HG03095 (cell line): ENCODE data around the gene CMTM3.
"Not testable (repeated sequence)": the region's sequence is repeated elsewhere in the genome, so short reads cannot be mapped to it uniquely, and the experiment has no call there.

Experiments
- ATAC-seq: cut with Tn5 transposase; IDR thresholded peaks from one replicate; pipeline ENCODE4 v1.9.1; 2021; ENCODE audit warnings: moderate library complexity; ENCODE audit not compliant: unreplicated experiment

The CMTM3 gene

GRCh38 chr16:66660422-66661209, 56.1 kb downstream of the CMTM3 start:
- no peak for ATAC-seq

DNA sequence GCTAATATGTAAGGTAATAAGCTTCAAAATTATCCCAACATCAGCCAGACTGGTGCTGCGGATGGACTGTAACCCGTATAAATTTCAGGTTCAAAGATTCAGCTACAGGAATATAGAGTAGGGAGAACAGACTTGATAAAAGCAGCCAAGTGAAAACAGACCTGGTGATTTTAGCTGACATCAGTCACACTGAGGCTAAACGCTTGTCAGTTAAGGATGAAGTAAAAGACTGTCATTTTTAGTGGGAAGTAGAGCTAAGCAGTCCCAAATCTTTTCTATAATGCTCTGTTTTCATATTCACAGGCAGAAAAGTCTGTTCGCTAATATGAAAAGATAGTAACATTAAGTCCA, 56.7 kb downstream of the CMTM3 start:
- ATAC-seq: no peak

DNA sequence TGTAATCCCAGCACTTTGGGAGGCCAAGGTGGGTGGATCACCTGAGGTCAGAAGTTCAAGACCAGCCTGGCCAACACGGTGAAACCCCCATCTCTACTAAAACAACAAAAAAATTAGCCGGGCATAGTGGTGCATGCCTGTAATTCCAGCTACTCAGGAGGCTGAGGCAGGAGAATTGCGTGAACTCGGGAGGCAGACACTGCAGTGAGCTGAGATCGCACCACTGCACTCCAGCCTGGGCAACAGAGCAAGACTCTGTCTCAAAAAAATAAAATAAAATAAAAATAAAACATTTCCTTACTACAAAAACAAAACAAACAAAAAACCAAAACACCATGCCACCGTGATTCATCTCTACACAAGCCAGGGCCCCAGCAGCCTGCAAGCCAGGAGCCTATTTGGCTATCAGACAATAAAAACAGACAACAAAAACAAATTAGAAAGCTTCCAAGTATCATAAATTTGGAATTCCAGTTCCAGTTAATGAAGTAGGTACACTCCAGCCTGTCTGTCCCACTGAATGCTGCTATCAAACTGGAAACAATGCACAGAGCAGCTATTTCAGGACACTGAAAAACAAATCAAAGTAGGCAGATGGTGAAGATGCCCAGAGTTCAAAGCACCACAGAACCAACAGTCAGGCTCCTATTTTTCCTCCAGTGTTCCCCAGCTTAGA, 57.3 kb downstream of the CMTM3 start:
- ATAC-seq: not testable (repeated sequence)

DNA sequence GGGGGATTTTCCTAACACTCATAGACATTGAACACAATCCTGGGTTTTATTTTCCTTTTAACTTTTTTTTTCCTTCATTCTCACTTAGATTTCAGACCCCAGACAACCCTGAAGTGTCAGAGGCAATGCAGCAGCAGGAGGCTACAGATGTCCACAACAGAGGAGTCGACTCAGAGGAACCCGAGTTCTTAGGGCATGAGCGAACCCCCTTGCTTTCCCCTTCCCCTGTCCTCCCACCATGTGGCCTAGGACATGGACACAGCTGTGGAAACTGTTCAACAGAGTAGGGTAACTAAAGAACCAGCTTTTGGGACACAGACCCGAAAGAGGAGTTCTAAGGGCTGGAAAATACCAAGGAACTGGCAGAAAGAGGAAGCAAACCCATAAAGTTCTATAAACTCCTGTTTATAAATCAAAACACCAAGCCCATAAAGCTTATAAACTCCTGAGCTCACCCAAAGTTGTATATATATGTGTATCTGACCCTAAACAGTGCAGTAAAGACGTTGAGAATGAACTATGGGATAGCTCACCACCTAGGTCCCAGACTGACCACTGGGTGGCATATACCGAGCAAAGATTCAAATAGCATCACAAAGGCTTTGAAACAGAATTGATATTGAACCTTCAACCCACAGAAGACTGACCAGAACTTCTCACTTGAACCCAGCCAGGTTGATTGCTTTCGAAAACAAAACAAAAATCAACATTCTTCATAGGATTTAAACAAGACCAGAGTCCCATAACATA, 58.1 kb downstream of the CMTM3 start:
- no peak for ATAC-seq
